A549 treated with CpdA at 1 μM for 4 hours (cell line): Measurements from ENCODE around the gene FUCA1. TPM values are rescaled to one million over a fixed set of nuclear protein-coding genes. Genes with fewer than 3 reads are reported as not detected.

Source experiments
- total RNA-seq: library from RNA; stranded (reverse); fragments of 200-300 nt; extraction: Qiagen RNA extraction; gene quantifications from 5 replicates; pipeline ENCODE4 v1.2.3, GENCODE V29; 2022; ENCODE audit warnings: low read depth

Gene FUCA1
- total RNA-seq, result 8.5 to 10.5 TPM (median 9.6 TPM) in 5 replicates

GRCh38 chr1:23867895-23868556 is at the start of gene FUCA1:
FUCA1 (minus strand) TSS chr1:23868290; CDS start chr1:23868286, 4 bp downstream.

GRCh38 chr1:23913212-23913880 is 45.3 kb upstream of the FUCA1 start, which contains the start of gene CNR2:
CNR2 (minus strand) TSS chr1:23913362; CDS start chr1:23875617, 37,745 bp downstream.

GRCh38 chr1:23825076-23825761 is 42.9 kb downstream of the FUCA1 start, which contains the start of gene HMGCL:
HMGCL (minus strand) TSS chr1:23825429; CDS start chr1:23825415, 14 bp downstream.

GRCh38 chr1:23800400-23801337 is 67.4 kb downstream of the FUCA1 start, which contains the start of gene GALE:
GALE (minus strand) TSS chr1:23800754; CDS start chr1:23799007, 1,747 bp downstream.

Other genes with a start within 250 kb of the FUCA1 start
- gene RPL11, start 176.5 kb downstream of the FUCA1 start, total RNA-seq, result 1,243 to 1,564 TPM (median 1,402 TPM) in 5 replicates
- 25.9 to 33.4 TPM (median 27.1 TPM) in 5 replicates for gene ELOA, start 124.8 kb downstream of the FUCA1 start, total RNA-seq
- gene PITHD1, start 89.9 kb downstream of the FUCA1 start, total RNA-seq, result 29.5 to 40.2 TPM (median 36.9 TPM) in 5 replicates
- gene LYPLA2, start 77.1 kb downstream of the FUCA1 start, total RNA-seq, result 58.0 to 63.2 TPM (median 62.5 TPM) in 5 replicates
- gene GALE, start 67.5 kb downstream of the FUCA1 start, total RNA-seq, result 66.9 to 78.9 TPM (median 74.3 TPM) in 5 replicates
- 12.8 to 14.6 TPM (median 12.9 TPM) in 5 replicates for gene HMGCL, start 42.9 kb downstream of the FUCA1 start, total RNA-seq
- gene CNR2, start 45.1 kb upstream of the FUCA1 start, total RNA-seq, result not detected in 5 replicates
- gene PNRC2, start 91.5 kb upstream of the FUCA1 start, total RNA-seq, result 26.3 to 37.8 TPM (median 29.2 TPM) in 5 replicates
- gene SRSF10, start 112.0 kb upstream of the FUCA1 start, total RNA-seq, result 79.8 to 90.0 TPM (median 81.8 TPM) in 5 replicates
- 5.5 to 7.5 TPM (median 6.2 TPM) in 5 replicates for gene MYOM3, start 243.8 kb upstream of the FUCA1 start, total RNA-seq